ENCODE measurements around the gene SKI.

The SKI gene

GRCh38 chr1:2210786-2211185, 17.3 kb upstream of the SKI start:
- DNase-seq = no peak

- no peak for DNase-seq
Measured at GRCh38 chr1:2212274-2212531, 15.9 kb upstream of the SKI start.

GRCh38 chr1:2212532-2213491, 15.3 kb upstream of the SKI start:
- DNase-seq = peak; percentile 17 to 42

GRCh38 chr1:2213576-2214505, 14.3 kb upstream of the SKI start:
- no peak for DNase-seq

- no peak for DNase-seq
Measured at GRCh38 chr1:2214541-2215241, 13.4 kb upstream of the SKI start.

- DNase-seq = no peak
Measured at GRCh38 chr1:2215329-2215728, 12.8 kb upstream of the SKI start.

- no peak for DNase-seq
Measured at GRCh38 chr1:2215909-2216766, 12.0 kb upstream of the SKI start.

- DNase-seq = no peak
Measured at GRCh38 chr1:2216767-2217058, 11.4 kb upstream of the SKI start.

- DNase-seq = no peak
Measured at GRCh38 chr1:2221271-2221670, 6.8 kb upstream of the SKI start.

- no peak for DNase-seq
Measured at GRCh38 chr1:2224170-2224584, 3.9 kb upstream of the SKI start.

- DNase-seq = no peak
Measured at GRCh38 chr1:2224631-2225428, 3.3 kb upstream of the SKI start.

- no peak for DNase-seq
Measured at GRCh38 chr1:2226525-2227345, 1.4 kb upstream of the SKI start.

- DNase-seq = peak; percentile 86 to 89
Measured at GRCh38 chr1:2227346-2228156, 568 bp upstream of the SKI start.

- no peak for DNase-seq
Measured at GRCh38 chr1:2228694-2229036, 546 bp downstream of the SKI start.

- DNase-seq = peak; percentile 21 to 45
Measured at GRCh38 chr1:2229037-2229864, 1.1 kb downstream of the SKI start.

GRCh38 chr1:2229911-2230731, 2.0 kb downstream of the SKI start:
- DNase-seq = peak in 1 of 2 experiments; percentile 6

GRCh38 chr1:2230781-2231531, 2.8 kb downstream of the SKI start:
- DNase-seq = no peak
